Forelimb muscle (tissue), 1 donor: ENCODE results near the gene C1orf21. TPM values are rescaled to one million over a fixed set of nuclear protein-coding genes. Genes with fewer than 3 reads are reported as not detected.

Experiments
- DNase-seq: peaks from one replicate; pipeline ENCODE4 v3.0.0-alpha.2; 2013; ENCODE audit warnings: low read depth
- polyA plus RNA-seq: library from polyadenylated mRNA; unstranded; fragments of 120-200 nt; gene quantifications from one replicate; pipeline ENCODE4 v1.2.1, GENCODE V29; 2013; ENCODE audit not compliant: insufficient read length

Gene C1orf21
- polyA plus RNA-seq, 1 donor = 50.0 TPM

DNA sequence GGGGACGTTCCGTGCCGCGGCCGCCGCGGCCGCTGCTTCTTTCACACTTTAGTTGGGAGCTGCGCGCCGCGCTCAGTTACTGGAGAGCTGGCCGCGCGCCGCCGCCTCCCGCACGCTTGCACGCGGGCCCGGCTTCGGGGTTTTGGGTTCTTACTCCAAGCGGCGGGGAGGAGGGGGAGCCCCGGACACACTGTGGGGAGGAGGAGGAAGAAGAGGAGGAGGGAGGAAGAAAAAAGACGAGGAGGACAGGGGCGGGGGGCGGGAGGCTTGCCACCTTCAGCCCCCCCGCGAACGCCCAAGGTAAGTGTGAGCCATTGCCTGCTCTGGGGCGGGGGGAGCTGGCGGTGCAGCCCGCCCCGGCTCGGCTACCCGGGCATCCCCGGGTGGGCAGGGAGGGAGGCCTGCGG is 243 bp downstream of the C1orf21 start:
- DNase-seq = no peak

DNA sequence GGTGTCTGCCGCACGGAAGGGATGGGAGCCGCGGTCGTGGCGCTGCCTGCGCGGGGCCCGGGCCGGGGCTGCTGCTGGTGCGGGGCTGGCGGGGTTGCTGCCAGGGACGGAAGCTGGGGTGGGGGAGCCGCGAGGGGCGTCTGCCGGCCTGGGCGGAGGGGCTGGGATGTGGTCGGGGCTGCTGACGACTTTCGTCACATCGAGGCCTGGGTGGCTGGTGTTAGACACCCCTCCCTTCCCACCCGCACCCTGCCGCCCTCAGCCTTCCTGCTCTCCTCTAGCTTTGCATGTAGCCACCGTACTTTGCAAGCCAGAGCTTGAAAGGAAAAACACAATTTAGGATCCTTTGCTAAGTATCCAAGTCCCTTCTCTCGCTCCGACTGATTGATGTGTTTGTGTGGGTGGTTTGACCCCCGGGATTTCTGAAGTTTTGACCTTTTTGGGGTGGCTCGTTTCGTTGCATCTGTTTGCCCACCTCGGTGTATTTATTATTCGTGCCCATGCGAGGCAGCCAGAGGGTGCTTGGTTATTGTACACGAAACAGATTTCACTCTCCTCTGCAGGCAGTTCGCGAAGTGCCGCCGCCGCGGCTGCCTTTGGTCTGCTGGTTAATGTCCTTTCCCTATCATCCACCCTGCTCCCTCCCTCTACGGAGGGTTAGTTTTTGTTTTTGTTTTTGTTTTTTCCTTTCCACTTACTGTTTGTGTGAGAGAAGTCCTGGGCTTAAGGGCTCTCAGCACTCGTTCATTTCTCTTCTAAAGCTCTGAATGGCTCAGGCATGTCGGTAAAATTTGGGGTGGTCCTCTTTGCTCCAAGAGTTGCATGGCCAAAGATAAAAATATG is 868 bp downstream of the C1orf21 start:
- no peak for DNase-seq

DNA sequence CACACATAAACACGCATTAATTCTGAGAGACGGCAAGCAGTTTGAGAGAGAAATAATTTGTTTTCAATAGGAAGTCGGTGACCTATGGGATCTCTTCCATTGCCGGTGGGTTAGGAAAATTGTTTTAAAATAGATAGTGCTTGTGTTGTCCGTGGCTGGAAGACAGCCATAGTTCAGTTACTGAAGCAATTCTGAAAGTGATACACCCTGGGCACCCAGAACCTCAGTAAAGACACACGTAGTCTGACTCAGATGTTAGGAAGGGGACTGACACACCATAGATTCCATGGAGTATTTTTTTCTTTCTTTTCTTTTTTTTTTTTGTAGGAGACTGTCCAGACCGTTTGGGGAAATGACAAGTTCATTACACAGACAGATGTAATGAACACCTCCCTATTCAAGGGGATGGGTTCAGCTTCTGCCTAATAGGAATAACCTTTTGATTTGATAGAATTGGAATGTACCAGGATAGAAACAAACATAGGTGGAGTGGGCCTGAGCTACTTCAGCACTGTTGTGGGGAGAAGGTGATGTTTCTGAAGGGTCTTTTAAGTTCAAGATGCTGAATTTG is 1.6 kb downstream of the C1orf21 start:
- DNase-seq = no peak

DNA sequence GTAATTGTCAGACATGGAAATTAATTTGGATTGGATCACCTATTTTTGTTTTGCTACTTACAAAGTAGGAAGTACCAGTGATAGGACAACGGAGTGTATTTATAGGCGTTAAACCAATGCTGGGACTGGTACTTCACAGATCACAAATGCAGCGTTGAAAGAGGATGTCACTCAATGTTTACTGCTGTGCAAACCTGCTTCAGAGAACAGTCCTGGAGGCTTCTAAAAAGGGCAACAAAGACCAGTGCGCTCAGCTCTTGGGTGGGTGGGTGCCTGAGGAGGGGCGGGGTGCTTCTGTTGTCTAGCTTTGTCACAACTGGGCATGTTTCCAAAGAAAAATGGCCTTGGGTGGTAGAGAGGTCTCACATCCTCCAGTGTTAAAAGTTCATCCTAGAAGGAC is 2.1 kb downstream of the C1orf21 start:
- DNase-seq = no peak

DNA sequence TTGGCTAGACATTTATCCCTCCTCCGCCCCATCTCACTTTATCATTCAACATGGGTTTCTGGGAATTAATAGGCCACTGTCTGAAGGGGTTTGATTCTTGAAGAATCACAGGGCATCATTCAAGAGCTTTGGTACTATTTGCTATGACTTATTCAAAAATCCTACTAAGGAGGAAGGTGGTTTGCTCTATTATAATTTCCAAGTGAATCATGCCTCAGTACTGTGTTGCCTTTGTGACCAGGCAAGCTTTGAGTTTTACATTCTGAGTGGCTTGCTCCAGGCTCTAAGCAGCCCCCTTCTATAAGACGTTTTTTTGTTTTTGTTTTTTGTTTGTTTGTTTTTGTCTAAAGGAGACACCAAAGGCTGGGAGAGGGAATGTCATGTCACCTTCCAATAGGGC is 2.6 kb downstream of the C1orf21 start:
- no peak for DNase-seq

DNA sequence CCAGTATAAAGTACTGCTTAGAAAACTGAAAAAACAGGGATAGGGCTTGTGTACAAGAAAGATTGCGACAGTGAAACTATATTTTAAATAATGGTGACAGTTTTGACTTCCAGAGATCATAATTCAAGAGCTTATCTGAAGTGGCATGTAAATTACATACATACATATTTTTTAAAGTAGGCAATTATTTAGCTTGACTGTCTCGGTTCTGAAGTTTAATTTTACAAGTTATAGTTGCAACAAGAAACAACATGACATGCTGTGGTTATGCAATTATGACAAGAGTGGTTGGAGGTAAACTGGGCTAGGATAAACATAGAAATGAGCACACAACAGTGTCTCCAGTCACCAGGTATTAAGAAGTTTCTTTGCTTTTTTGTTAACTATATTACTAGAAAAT is 4.1 kb downstream of the C1orf21 start:
- no peak for DNase-seq

DNA sequence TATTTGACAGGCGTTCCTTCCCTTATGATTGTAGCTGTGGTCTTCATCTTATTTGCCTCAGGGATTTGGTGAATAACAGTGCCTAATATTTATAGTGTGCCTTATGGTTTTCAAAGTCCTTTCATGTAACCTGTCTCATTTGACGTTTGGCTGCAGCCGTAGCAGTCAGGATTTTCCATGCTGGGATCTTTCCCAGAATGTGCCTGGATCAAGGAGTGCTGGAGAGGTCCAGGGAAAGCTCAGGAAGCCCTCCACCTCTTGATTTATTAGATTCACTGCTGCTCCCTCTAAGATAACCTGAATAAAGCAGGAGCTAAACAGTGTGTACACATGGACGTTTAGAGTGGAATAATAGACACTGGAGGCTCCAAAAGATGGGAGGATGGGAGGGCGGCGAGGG is 5.2 kb downstream of the C1orf21 start:
- DNase-seq = no peak

DNA sequence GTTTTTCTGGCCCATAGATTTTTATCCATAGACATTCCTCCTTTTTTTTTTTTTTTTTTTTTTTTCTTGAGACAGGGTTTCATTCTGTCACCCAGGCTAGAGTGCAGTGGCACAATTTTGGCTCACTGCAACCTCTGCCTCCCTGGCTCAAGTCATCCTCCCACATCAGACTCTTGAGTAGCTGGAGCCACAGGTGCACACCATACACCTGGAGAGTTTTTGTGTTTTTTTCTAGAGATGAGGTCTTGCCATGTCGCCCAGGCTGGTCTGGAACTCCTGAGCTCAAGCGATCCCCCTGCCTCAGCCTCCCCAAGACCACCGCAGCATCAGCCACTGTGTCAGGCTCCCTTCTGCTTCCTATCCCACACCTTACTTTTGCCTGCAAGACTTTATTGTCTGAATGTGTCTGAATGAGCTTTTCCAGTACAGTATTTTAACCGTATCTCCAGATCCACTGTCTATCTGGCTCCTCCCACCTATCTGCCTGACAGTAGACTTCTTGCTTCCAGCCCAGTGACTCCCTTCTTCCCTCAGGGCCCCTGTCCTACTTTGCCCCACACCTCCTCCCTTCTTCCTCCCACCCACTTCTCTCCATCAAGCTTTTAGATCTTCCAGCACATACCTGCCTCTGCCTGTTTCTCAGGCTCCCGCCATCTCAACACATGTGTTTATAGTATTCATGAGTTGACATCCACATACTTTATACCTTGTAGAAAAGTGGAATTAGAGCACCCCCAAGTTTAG is 6.1 kb downstream of the C1orf21 start:
- DNase-seq = no peak

DNA sequence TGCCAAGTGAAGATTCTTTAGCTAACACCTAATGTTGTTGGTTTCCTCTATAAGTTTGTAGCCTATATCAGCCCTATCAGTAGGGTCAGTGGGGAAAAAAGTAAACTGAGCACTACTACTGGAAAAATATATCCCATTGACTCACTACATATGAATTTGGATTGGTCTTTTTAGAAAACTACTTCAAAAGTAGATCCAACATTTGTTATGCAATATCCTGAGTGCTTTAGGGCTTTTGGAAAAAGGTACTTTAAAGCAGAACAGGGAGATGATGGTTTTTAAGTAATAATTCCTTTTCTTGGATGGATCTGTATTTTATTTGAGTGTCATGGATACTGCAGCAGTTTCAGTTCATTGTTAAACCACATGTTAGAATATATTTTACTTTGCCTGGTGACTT is 7.1 kb downstream of the C1orf21 start:
- DNase-seq = no peak

DNA sequence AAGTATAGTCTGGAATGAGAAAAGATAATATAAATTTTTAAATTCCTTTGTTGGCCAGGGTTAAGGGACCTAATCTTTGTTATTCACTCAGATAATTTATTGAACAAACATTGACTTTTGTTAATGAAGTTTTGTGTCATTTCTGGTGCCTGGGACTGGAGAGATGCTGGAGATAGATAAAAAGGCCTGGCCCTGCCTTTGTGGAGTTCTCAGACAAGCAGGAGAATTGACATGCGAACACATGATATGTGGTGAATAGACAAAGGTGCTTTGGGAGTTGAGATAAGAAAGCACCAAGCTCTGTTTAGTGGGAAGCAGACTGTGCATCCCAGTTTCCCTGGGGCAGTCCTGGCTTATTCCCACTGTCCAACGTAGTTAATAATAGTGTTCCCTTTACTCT is 8.5 kb downstream of the C1orf21 start:
- no peak for DNase-seq

DNA sequence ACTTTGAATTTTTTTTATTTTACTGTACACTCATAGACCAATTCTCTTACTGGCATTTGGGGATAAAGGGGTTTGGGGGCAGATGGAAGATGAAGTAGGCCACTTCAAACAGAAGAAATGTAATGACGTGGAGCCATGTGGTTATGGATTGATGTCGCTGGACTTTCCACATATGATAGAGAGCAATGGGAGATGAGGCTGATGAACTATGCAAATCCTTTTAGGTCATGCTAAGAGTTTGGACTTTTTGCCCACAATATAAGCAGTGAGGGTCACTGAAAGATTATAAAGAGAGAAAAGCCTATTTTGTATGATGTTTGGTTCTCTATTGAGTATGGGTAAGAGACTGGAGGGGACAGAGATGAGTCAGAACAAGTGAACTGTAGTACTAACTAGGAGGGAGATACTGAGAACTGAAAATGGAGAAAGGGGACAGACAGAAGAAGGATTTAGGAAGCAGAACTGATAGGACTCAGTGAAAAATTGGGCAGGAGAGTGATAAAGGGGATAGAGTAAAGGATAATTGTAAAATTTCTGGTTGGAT is 9.2 kb downstream of the C1orf21 start:
- DNase-seq = no peak

DNA sequence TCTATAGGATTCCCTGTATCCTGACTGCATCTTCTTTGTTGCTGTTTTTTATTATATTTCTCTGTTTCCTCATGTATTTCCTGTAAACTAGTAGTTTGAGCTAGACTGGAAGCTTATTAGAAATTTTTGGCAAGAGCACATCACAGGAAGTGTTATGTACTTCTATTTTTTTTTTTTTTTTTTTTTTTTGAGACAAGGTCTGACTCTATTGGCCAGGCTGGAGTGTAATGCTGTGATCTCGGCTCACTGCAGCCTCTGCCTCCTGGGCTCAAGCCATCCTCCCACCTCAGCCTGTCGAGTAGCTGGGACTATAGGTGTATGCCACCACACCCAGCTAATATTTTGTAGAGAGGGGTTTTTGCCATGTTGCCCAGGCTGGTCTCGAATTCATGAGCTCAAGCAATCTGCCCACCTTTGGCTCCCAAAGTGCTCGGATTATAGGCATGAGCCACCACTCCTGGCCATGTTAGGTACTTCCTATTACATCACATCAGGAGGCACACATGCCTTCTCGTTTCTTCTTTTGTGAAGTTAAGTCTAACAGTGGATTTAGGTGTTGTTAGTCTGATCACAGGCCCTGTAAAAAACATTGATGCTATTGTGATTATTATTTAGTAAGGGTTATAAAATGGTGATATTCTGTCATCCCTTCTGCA is 12.5 kb downstream of the C1orf21 start:
- no peak for DNase-seq

DNA sequence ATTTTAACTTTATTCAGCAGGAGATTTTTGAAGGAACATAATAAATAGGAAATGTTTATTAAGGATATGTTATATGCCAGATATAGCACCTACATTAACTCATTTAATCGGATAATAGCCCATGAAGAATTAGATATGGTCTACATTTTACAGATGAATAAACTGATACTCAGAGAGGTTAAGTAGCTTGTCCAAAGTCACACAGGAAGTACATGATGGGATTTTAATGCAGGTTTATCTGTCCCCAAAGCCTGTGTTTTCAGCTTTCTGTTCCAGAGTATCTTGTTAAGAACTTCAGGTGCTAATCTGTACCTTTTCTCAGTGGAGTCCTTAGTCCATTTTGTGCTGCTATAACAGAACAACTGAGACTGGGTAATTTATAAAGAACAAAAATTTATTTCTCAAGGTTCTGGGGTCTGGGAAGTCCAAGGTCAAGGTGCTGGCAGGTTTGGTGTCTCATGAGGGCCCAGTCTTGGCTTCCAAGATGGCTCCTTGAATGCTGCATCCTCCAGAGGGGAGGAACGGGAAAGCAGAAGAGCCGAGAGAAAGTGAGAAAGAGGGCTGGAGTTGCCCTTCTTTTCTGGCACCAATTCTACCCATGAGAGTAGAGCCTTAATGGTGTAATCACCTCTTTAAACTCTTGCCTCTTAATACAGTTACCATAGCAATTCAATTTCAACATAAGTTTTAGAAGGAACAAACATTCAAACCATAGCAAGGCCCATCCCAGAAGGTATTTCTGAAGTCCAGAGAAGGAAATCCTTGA is 17.3 kb downstream of the C1orf21 start:
- DNase-seq = no peak

DNA sequence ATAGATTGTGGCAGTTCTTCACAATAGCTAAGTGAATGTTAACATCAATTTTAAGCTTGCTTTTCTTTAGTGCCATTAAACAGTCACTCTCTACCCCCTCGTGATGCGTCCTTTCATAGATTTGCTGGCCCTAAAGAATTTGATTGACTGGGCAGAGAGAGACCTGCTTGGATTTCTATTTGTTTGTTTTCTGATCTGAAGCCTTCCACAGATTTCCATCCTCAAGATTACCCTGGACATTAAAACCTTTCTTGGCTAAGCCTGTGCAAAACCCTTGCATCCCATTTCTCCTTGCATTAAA is 17.8 kb downstream of the C1orf21 start:
- no peak for DNase-seq

DNA sequence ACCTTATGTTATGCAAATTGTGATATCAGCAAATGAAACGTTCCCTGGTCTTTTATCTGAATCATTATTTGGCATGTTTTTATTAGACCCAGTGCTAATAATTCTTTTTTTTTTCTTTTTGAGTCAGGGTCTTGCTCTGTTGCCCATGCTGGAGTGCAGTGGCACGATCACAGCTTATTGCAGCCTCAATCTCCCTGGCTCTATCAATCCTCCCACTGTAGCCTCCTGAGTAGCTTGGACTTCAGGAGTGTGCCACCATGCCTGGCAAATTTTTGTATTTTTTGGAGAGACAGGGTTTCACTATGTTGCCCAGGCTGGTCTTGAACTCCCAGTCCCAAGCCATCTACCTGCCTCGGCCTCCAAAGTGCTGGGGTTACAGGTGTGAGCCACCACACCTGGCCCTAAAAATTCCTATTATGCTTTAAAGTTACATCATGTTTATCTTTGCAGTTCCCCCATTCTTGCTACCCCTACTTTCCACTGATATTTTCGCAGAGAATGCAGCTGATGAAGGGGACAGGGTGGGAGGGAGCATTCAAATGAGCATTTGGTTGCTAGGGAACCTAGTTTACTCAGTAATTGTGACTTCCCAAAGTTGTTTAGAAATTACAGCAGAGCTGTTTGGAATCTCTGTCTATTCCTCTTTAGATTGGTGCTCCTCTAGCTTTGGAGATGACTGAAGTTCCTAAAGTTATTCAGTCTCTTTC is 18.4 kb downstream of the C1orf21 start:
- no peak for DNase-seq

DNA sequence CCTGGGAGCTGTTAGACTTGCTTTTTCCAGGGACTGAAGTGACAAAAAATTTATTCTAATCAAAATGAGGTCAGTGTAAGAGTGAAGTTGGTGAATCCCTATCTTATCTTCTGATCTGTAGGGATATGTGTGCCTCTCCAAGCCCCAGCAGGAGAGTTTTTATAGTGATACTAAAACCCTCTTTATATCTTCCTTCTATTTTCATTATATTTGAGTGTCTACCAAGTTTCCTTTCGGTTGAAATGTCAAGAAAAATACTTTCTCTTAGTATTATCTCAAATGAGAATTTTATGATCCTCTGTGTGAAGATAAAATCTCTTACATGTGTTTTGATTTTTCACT is 18.9 kb downstream of the C1orf21 start:
- no peak for DNase-seq

DNA sequence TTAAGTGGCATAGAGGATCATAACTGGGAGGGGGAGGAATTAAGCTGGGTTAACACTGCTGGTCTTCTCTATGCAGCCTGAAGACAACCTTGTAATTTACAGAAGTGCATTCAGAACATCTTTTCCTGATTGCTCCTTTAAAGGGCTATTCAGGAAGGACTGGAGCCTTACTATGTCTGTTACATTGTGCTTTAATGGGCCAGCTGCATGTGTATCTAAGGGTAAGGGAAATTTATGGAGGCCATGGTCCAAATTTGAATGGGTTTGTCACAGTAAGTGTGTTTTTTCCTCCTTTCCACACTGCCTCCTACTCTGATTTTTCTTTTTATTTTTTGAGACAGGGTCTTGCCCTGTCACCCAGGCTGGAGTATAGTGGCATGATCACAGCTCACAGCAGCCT is 19.6 kb downstream of the C1orf21 start:
- DNase-seq = no peak

DNA sequence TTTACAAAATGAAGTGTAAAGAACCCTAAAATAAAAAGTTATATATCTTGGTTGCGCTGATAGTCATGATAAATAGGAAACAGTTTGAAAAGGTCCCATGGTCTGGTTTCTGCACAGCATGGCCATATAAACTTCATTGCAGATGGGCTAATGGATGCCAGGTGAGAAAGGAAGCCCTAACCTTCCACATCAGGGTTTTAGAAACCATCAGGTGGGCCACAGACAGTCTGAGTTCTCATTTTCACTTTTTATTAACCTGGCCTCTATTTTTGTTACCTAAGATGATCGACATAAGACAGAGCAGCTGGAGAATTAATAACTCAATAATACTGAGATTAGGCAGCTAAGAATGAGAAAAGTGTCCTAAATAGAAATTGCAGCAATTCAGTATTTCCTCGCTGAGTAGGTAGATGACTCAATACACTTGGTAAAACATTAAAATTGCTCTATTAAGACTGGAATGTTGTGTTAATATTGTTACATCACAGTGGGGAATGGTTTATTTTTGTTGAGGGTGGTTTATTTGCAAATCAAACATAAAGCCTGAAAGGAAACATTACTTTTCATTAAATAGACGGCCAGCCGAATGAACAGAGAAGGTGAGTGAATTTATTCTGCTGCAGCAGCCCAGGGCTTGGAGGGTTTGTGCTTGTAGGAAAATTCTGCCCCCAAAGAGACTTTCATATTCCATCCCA is 21.1 kb downstream of the C1orf21 start:
- DNase-seq = no peak

DNA sequence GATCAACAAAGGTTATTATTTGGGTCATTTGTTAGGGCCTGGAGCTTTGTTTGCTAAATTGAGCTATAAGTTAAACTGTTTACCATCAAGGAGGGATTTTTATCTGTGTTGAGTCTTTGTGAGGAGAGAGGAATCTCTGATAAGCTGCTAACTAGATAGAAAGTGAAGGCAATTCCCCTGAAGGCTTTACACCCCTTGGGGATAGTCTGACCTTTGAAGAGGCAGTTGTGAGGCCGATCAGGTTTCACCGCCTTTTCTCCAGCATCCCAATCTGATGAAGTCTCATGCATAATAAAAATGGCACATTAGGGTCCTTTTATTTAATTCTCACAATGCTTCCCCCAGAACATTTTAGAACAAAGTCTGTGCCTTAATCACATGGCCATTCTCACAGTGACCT is 21.8 kb downstream of the C1orf21 start:
- DNase-seq = no peak

DNA sequence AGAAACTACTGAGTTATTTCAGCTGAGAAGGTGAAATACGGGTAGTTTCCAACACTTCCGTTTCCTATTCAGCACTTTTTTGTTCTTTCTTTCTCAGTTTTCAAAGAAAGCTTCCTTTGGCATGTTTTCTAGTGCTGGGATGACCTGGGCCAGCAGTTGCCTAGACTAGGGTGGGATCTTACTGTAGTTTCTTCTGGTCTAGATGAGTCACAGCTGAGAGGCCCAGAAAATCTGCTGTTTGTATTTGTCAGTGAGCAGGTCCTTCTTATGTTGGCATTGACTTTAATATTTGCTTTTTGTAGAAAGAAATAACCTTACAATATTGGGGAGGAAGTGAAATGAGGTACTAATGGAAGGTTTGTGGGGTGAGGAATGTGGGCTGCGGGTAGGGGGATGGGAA is 22.2 kb downstream of the C1orf21 start:
- no peak for DNase-seq
